ENCODE data around the gene SH3BP5L.

The SH3BP5L gene

GRCh38 chr1:248775441-248775840 lies 50.3 kb downstream of the SH3BP5L start:
- ChIA-PET CTCF (no interaction called here), POLR2A (no interaction called here)
- DNase-seq (ENCODE audit: low read depth, low spot score) = no peak
- H3K4me3 ChIP-seq (ENCODE audit: low read depth, low read length) = no peak overlapping the region
- TF ChIP-seq CTCF (IDR thresholded peaks at IDR 0.05; ENCODE audit: insufficient read depth, low read length, missing control alignments) = no peak
